Non-pigmented ciliary epithelial cell (primary cell): Measurements from ENCODE around the gene MIA2.
"Not testable (repeated sequence)": the region's sequence is repeated elsewhere in the genome, so short reads cannot be mapped to it uniquely, and the experiment has no call there.

Experiments used
- DNase-seq: peaks from one replicate; pipeline ENCODE4 v3.0.0-alpha.2; 2010; ENCODE audit warnings: low read depth

MIA2 gene

DNA sequence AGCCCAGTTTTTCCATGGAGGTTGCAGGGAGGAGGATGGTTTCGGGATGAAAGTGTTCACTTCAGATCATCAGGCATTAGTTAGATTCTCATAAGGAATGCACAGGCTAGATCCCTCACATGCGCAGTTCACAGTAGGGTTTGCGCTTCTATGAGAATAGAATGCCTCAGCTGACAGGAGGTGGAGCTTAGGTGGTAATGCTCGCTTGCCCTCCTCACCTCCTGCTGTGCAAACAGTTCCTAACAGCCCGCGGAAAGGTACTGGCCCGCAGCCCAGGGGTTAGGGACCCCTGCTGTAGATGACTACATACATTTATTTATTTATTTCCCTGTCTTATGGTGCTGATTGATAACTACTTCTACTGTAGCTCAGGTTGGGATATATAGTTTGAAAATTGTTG lies 105.3 kb downstream of the MIA2 start:
- no peak for DNase-seq

DNA sequence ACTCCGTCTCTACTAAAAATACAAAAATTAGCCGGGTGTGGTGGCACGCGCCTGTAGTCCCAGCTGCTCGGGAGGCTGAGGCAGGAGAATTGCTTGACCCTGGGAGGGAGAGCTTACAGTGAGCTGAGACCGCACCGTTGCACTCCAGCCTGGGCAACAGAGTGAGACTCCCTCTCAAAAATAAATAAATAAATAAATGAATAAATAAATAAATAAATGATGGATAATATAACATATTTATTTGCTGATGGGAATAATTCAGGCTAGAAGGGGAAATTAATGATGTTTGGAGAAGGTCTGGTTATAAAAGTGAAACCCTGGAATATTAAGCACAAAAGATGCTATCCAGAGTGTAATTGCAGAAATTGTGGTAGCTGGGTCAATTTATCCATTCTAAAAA lies 107.4 kb downstream of the MIA2 start:
- DNase-seq, result not testable (repeated sequence)

DNA sequence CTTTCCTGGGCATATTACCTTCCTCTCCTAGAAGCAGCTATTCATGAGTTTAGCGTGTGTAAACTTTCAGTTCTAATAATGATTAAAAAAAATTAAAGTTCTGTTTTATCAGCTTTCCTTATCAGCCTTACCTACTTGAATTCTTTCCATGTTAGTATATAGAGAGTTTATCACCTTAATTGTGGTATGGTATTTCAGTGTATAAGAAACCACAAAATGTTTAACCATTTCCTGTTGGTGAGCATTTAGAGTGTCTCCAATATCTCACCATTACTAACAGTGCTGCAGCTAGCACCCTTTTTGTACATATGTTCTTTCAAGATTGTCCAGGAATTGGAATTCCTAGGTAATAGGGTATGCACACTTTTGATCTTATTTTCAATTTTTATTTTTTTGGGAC lies 109.1 kb downstream of the MIA2 start:
- no peak for DNase-seq

DNA sequence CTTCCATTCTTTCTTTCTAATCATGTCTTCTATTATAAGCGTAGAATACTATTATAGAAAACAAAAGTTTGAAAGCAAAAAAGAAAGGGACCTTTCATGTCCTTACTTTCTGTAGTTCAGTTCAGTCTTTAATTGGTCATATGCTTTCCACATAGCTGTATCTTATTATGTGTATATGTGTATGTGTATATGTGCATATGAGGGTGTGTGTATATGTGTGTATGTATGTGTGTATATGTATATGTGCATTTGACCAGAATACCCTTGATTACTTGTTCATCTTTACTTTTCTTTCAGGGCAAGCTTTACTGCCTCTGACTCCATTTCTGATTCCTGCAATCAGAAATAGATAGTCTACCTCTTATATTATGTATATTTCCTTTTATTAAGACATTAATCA lies 109.9 kb downstream of the MIA2 start:
- DNase-seq, result no peak

DNA sequence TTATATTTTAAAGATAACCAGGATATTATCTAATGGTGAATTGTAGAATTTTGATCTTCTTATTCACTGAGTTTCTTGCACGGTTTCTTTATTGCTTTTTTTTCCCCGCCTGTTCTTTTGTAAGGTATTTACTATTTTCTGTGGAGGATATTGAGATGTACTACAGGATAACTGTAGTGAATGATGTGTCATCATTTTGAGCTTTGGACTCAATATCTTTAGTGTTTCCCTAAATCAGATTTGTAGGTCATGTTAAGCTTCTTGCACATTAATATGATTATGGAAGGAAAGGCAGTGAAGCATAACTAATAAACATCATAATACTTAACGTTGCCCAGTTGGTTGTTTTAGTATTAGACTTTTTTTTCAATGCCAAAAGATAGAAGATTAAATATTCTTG lies 117.2 kb downstream of the MIA2 start:
- DNase-seq, result no peak

DNA sequence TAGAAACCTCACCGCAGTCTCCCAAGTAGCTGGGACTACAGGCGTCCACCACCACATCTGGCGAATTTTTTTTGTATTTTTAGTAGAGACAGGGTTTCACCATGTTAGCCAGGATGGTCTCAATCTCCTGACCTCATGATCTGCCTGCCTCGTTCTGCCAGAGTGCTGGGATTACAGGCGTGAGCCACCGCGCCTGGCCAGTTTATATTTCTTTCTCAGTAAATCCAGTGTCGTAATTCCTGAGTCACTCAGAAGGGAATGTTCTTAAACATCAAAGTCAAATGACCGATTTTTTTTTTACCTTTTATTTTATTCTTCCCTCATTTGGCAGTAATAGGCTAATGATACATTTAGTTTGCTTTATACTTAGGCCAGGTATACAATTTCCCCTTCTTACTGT lies 118.0 kb downstream of the MIA2 start:
- no peak for DNase-seq

DNA sequence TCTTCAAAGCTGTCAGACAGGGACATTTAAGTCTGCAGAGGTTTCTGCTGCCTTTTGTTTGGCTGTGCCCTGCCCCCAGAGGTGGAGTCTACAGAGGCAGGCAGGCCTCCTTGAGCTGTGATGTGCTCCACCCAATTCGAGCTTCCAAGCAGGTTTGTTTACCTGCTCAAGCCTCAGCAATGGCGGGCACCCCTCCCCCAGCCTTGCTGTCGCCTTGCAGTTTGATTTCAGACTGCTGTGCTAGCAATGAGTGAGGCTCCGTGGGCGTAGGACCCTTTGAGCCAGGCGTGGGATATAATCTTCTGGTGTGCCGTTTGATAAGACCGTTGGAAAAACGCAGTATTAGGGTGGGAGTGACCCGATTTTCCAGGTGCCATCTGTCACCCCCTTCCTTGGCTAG lies 125.4 kb downstream of the MIA2 start:
- not testable (repeated sequence) for DNase-seq

DNA sequence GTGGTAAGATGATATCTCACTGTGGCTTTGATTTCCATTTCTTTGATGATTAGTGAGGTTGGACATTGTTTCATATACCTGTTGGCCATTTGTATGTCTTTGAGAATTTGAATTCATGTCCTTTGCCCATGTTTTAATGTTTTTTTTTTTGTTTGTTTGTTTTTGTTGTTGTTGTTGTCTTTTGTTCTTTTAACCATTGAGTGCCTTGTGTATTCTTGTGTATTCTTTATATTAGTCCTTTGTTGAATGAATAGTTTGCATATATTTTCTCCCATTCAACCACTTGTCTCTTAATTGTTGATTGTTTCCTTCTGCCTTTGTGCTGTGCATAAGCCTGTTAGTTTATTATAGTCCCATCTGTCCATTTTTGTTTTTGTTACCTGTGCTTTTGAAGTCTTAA lies 126.6 kb downstream of the MIA2 start:
- DNase-seq, result no peak

DNA sequence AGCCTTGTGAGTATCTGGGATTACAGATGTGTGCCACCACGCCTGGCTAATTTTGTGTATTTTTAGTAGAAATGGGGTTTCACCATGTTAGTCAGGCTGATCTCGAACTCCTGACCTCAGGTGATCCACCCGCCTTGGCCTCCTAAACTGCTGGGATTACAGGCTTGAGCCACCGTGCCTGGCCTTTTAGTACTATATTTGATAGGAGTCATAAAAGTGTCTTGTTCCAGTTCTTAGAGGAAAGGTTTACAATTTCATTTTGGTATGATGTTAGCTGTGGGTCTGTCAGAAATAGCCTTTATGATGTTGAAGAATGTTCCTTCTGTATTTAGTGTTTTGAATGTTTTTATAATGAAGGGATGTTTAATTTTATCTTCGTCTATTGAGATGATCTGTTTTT lies 127.8 kb downstream of the MIA2 start:
- DNase-seq, result not testable (repeated sequence)

DNA sequence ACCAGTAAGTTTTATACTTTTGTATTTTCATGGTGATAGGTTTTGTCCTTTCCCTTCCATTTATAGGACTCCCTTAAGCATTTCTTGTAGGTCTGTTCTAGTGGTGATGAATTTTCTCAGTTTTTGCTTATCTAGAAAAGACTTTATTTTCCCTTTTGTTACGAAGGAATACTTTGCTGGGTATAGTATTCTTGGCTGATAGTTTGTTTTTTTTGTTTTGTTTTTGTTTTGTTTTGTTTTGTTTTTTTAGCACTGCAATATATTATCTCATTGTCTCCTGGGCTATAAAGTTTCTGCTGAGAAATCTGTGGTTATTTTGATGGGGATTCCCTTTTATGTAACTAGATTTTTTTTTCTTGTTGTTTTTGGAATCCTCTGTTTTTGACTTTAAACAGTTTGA lies 130.8 kb downstream of the MIA2 start:
- no peak for DNase-seq

DNA sequence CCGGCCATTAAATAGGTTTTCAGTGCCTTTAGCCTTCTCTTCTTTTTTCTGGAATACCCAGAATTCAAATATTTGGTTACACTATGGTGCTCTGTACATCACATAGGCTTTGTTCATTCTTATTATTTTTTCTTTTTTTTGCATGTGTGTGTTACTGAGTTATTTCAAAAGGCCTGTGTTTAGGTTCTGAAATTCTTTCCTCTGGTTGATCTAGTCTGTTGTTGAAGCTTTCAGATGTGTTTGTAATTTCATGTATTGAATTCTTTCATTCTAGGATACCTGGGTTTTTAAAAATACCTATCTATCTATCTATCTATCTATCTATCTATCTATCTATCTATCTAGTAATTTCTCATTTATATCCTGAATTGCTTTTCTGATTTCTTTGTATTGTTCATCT lies 131.6 kb downstream of the MIA2 start:
- no peak for DNase-seq

DNA sequence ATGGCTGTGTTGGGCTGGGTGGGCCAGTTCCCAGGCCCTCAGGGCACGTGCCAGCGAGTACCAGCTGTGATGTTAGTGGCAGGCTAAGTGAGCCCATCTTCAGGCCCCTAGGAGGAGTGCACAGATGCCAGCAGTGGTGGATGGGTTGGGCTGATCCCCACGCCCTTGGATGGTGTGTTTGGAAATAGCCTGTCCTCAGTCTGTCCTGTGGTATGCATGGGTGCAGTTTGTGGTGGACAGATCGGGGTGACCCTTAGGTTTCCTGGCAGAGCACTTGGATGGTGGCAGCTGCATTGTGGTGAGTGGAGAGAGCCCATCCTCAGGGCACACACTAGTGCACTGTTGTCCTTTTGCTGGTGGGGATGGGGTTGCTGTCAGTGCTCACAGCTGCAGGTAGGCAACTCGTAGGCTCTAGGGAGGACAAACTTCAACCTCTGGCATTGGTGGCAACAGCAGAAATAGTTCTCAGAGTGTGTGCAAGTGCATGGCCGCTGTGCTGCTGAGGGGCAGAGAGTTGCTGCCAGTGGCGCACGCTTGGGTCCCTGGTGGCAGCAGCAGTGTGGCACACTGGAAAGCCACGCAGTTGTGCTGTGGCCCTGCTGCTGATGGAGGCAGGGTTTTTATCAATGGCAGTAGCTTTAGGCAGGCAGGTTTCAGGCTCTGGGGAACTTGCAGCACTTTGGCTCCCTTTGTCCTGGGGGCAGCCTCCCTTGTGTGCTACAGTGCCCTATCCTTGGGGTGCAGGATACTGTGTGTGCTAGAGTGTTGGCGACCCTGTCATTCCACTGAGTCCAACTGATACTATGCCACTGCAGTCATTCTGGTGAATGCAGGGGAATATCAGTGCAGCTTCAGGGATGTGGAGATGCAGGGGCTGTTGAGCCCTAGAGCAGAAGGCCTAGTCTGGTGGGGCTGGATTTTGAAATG lies 133.0 kb downstream of the MIA2 start:
- DNase-seq, result no peak

DNA sequence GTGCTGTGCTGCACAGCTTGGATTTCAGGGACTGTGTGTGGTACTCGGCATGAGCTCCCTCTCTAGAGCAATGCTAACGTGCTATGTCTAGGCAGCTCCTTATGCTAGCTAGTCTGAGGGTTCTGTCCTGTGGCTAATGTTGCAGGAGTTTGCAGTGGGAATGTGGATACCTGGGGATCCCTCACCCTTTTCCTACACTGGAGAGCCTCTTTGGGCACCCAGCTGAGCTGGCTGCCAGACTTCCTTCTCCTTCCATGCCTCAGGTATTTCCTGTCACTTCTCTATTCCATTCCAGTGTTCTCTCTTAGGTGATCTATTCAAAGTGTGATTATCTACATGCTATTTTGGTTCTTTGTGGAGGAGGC lies 133.7 kb downstream of the MIA2 start:
- DNase-seq, result no peak

DNA sequence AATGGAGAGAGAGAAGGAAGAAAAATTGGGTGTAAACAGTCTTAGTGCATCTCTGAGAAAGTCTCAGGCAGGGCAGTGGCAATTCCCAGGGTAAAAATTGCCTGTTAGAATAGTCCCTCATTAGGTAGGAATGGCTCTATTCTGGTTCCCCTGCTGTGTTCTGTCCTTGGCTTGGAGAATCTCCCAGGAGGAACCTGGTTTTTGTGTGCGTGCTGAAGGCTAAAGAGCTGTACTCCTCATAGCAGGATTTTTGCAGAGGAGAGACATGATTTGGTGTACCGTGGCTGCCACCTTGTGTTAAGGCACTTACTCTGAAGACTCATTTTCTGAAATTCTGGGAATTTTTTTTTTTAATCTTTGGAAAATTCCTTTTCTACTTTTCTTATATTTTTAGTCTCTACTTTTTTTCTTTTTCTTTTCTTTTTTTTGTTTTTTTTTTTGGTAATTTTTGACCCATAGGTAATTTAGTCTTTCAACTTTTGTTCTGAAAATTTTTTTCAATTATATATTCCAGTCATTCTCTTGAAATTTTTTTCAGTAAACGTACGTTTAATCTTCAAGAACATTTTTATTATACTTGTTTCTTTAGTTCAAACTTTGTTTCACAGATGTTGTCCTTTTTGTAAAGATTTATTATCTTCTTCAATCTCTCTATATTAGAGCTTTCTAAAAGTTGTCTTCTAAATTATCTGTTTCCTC lies 134.7 kb downstream of the MIA2 start:
- peak; percentile 32 for DNase-seq

DNA sequence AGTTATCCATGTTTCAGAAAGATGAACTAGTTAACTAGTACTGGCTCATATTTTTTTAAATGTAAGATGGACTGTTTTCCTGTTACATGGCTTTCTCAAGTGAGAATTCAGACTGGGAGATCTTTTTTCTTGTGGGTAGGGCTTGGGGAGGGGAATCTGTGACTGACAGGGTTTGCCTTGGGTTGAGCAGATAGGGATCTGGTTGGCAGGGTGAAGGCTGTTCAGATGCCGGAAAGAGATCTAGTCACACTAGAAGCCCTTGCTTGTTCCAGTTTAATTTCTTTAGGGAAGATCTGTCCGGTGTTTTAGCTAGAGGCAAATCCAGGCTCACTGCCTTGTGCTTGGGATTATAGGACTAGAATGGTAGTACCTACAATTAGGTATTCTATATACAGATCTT lies 135.3 kb downstream of the MIA2 start:
- DNase-seq, result no peak

DNA sequence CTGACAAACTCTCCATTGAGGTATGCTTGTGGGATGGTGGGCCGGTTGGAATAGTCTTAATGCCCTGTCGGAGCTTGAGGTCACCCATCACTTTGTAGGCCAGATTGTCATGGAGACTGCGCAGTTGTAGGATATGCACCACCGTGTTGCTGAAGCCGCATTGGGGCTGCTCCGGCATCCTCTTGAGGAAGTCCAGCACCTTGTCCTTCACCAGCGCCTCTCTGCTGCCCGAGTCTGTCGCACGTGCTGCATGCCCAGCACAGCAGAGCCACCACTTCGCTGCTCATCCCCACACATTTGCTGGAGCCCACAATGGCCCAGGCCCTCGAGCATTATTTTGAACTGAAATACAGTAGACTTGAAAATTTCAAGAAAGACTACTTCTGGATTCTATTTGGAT lies 136.7 kb downstream of the MIA2 start:
- no peak for DNase-seq

DNA sequence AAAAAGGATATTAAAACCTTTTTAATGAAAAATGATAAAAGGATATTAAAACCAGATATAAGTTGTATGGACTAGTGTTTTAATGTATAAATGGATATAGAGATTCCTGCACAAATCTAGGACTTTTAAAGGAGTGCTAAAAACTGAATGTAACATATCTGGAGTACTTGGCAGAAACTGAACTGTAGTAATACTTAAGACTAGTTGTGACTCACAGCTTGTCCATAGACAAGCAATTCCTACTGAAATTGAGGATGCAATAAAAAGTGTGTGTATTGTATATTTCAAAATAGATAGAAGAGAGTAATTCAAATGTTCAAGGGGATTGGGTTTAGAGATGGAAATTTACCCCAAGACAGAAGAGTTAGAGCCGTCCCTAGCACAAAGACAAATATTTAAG lies 138.9 kb downstream of the MIA2 start:
- peak; percentile 8 for DNase-seq

DNA sequence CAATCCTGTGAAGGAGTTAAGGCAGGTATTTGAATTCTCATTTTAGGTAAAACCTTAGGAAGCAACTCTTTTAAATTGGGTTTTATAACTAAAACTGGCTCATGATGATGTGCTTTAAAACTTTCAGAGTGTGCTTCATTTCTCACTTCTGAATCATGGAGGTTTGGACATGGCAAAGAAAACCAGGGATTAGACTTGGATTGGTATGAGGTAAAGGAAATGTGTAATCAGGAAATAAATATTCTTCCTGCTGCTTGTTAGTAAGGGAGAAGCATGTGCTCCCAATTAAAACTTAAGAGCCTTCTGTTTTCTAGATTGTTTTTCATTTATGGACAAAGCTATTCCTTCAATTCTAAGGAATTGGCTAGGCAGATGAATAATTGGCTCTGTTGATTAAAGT lies 141.1 kb downstream of the MIA2 start:
- peak; percentile 28 for DNase-seq

DNA sequence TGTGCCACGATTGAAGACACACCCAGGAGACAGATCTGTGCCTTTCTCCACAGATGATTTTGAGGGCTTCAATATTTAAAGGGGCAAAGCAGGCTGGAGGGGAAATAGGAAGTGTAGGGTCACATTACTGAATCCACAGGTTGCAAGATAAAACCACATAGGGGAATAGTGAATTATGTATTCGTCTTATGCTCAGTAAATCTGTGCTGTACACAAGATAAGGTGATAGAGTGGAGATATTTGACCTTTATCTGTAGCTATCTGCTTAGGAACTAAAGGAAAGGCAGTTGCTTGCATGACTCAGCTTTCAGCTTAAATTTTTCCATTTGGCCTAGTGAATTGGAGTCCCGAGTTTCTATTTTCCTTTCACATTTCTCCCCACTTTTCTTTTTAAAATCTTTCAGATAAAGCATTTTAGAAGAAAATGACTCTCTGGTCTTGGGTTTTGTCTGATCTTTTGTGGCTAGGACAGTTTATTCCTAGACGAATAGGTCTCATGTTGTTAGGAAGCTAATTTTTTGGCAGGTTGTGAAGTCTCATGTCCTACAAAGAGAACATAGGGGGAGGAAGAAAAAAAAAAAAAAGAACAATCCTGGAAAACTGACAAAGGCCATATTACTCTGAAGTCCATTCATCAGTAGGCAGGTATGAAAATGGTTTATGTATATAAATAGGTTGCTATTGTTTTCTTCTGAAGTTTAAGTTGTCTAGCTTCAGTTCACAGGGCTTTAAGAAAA lies 143.1 kb downstream of the MIA2 start:
- DNase-seq, result peak; percentile 6

DNA sequence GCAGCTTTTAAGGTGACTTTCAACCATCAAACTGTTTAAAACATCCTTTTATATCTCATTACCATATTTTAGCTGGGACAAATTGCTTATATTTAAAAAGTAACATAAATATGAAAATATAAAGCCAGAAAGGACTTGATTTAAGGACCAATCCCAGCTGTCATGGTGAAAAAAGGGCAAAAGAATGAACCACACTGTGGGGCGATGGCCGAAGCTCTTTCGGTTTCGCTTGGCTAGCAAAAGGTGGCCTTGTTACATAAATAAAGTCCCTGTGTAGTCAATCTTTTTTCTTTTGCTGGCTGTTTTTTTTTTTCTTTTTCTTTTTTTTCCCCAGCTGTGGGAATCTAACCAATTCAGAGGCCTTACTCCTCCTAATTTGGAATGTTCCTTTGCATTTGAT lies 147.7 kb downstream of the MIA2 start:
- DNase-seq, result no peak

DNA sequence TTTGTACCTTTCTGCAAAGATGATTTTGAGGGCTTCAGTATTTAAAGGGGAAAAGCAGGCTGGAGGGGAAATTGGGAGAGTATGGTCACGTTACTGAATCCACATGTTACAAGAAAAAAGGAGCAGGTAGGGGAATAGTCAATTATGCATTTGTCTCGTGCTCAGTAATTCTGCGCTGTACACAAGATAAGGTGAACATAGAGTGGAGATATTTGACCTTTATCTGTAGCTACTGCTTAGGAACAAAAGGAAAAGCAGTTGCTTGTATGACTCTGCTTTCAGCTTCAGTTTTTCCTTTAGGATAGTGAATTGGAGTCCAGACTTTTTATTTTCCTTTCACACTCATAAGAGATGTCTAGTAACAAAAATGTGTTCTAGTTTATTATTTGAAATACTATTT lies 148.7 kb downstream of the MIA2 start:
- no peak for DNase-seq

DNA sequence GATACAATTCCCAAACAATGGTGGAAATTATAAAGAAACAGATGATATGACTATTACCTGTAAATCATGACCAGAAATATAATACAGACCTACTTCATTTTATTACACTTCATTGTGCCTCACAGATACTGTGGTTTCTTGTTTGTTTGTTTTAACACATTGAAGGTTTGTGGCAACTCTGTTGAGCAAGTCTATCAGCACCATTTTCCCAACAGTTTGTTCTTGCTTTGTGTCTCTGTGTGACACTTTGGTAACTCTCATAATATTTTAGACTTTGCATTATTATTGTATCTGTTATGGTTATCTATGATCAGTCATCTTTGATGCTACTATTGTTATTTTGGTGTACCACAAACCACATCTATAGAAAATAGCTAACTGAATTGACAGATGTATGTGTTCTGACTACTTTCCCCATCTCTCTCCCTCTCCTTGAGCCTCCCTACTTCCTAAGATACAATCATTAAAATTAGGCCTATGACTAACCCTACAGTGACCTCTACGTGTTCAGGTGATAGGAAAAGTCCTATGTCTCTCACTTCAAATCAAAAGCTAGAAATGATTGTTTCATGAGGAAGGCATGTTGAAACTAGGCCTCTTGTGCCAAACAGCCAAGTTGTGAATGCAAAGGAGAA lies 149.4 kb downstream of the MIA2 start:
- no peak for DNase-seq
